Liver (tissue), 3 donors: ENCODE results near the gene RAPH1.

Experiments used
- ATF3 ChIP-seq: IDR thresholded peaks from 2 replicates; pipeline ENCODE4 v1.6.1; 2016; ENCODE audit warnings: antibody characterized with exemption
- CTCF ChIP-seq: fragments of 150-350 bp; IDR thresholded peaks from 2 replicates; pipeline ENCODE4 v1.5.1; 2017; ENCODE audit warnings: improper control_type of control experiment, low read depth, low read length; ENCODE audit not compliant: missing input control
- FOXA2 ChIP-seq: IDR thresholded peaks from 2 replicates; pipeline ENCODE4 v1.6.1; 2016; ENCODE audit warnings: antibody characterized with exemption
- MAX ChIP-seq: IDR thresholded peaks from 2 replicates; pipeline ENCODE4 v1.6.1; 2016; ENCODE audit warnings: antibody characterized with exemption
- RAD21 ChIP-seq, 2 donors: IDR thresholded peaks; 2 replicates each; pipeline ENCODE4 v1.6.1; 2016; ENCODE audit warnings: antibody characterized with exemption in 2 of 2, mild to moderate bottlenecking in 2 of 2
- RXRA ChIP-seq, 2 donors: IDR thresholded peaks; 2 replicates each; pipeline ENCODE4 v1.6.1; 2017 to 2018; ENCODE audit warnings: antibody characterized with exemption in 2 of 2, mild to moderate bottlenecking in 1 of 2
- SP1 ChIP-seq: IDR thresholded peaks from 2 replicates; pipeline ENCODE4 v1.6.1; 2018; ENCODE audit warnings: antibody characterized with exemption, mild to moderate bottlenecking
- TAF1 ChIP-seq: conservative IDR thresholded peaks from 2 replicates; pipeline ENCODE4 v1.6.1; 2016; ENCODE audit warnings: antibody characterized with exemption, mild to moderate bottlenecking
- donor health status: healthy.
- donor health status: healthy.

GRCh38 chr2:203361922-203362321, 173.2 kb downstream of the RAPH1 start:
- TF ChIP-seq CTCF (no peak), RAD21 (IDR thresholded peaks at IDR 0.05) (no peak), ATF3 (no peak), TAF1 (no peak), FOXA2 (no peak), MAX (no peak), RXRA (IDR thresholded peaks at IDR 0.05) (no peak), SP1 (no peak)
